Measurements from ENCODE around the gene DNMT3A.

DNA sequence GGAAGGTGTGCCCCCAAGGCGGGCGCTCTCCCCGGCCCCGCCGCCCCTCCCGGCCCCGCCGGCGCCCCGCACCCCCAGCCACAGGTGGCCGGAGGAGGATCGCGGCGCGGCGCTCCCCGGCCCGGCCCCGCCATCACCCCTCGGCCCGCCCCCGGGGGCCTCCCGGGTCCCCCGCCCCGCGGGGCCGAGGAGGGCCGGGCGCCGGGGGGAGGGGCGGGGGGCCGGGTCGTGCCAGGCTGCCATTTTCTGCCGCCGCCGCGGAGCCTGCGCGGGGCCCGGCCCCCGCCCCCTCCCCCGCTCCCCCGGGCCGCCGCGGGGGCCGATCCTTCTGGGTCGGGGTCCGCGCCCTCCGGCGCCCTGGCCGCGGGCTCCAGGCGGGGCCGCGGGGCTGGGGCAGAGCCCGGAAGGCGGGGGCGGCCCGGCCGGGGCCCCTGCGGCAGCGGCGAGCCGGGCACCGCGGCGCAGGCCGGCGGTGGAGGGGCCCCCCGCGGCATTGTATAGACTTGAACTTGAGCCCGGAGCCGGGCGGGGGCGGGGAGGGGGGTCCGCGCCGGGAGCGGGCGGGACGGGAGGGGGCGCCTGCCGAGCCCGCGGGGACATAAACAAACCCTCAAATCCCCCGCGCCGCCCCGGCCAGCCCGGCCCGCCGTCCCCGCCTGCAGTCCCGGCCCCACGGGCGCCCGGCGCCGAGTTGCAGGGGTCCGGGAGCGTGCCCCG lies 556 bp downstream of the DNMT3A start:
- TF ChIP-seq CTCF (IDR thresholded peaks at IDR 0.05) (no peak), POLR2A (IDR thresholded peaks at IDR 0.05) (no peak), POLR2AphosphoS5 (IDR thresholded peaks at IDR 0.05) (no peak)
